GM12801 (cell line): ENCODE results near the gene S1PR5.

ENCODE experiments used
- CTCF ChIP-seq: IDR thresholded peaks from one replicate; pipeline ENCODE4 v1.5.1; 2011; ENCODE audit warnings: control low read depth; ENCODE audit not compliant: insufficient read length; ENCODE audit errors: extremely low read depth

S1PR5 gene

GRCh38 chr19:10550336-10550735 lies 33.1 kb upstream of the S1PR5 start:
- no peak for TF ChIP-seq CTCF

- no peak for TF ChIP-seq CTCF
Measured at GRCh38 chr19:10549733-10550132, 32.5 kb upstream of the S1PR5 start.

- no peak for TF ChIP-seq CTCF
Measured at GRCh38 chr19:10548746-10549276, 31.6 kb upstream of the S1PR5 start.

GRCh38 chr19:10546817-10547216 lies 29.6 kb upstream of the S1PR5 start:
- TF ChIP-seq CTCF, result no peak

GRCh38 chr19:10544753-10545251 lies 27.6 kb upstream of the S1PR5 start:
- TF ChIP-seq CTCF, result no peak

- TF ChIP-seq CTCF, result no peak
Measured at GRCh38 chr19:10544242-10544752, 27.1 kb upstream of the S1PR5 start.

GRCh38 chr19:10543420-10544241 lies 26.4 kb upstream of the S1PR5 start, which contains the start of gene ATG4D:
Gene ATG4D (plus strand): TSS chr19:10543904. CDS start chr19:10544091, 187 bp downstream.
- TF ChIP-seq CTCF, result no peak
